Activated naive CD4-positive, alpha-beta T cell treated with anti-CD3 and anti-CD28 coated beads, Interleukin-2, amount 10 ng/mL, durations not matched to agents 7 days and 5 days (primary cell): ENCODE data around the gene CRYBA1.
"Not testable (repeated sequence)": the region's sequence is repeated elsewhere in the genome, so short reads cannot be mapped to it uniquely, and the experiment has no call there.

Source experiments
- CTCF ChIA-PET: fragments of 350-600 bp; sonication (Branson Sonifier 250); formaldehyde crosslinking; loops from one replicate; lab custom pipeline; 2021; ENCODE audit warnings: antibody characterized with exemption; lab: Charles Lee
- DNase-seq: peaks from one replicate; pipeline ENCODE4 v3.0.0-alpha.2; 2020
- H3K27ac Mint-ChIP-seq: one replicate; pipeline ENCODE4 v1.8.0; 2021; ENCODE audit warnings: mild to moderate bottlenecking, moderate library complexity, mixed read lengths
- H3K27me3 Mint-ChIP-seq: one replicate; pipeline ENCODE4 v1.8.0; 2021; ENCODE audit warnings: mild to moderate bottlenecking, mixed read lengths
- H3K36me3 Mint-ChIP-seq: one replicate; pipeline ENCODE4 v1.8.0; 2021; ENCODE audit warnings: mixed read lengths
- H3K4me1 Mint-ChIP-seq: one replicate; pipeline ENCODE4 v1.8.0; 2021; ENCODE audit warnings: mixed read lengths
- H3K4me3 Mint-ChIP-seq: one replicate; pipeline ENCODE4 v1.8.0; 2021; ENCODE audit warnings: mild to moderate bottlenecking, moderate library complexity, mixed read lengths
- H3K9me3 Mint-ChIP-seq: one replicate; pipeline ENCODE4 v1.8.0; 2021; ENCODE audit warnings: mixed read lengths

CRYBA1 gene, protein sequence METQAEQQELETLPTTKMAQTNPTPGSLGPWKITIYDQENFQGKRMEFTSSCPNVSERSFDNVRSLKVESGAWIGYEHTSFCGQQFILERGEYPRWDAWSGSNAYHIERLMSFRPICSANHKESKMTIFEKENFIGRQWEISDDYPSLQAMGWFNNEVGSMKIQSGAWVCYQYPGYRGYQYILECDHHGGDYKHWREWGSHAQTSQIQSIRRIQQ

DNA sequence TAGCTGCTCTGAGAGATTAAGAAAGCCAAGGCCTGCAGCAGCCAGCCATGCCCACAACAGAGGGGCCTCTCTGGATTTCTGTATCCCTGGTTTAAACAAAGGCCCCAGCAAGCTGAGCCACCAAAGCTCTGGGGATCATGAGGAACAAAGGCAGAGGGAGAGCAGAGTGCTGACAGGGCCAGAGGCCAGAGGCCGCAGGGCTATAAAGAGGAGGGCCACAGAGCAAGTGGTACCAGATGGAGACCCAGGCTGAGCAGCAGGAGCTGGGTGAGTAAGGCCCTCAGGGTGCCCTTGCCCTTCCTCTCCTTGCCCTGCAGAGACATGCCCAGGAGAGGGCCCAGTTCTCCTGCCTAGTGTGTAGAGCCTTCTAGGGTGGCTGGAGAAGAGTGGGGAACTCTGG lies at the start of gene CRYBA1:
Gene CRYBA1, plus strand, starts transcription at position 232 of the 400 bp plus-strand sequence. Its CDS starts 5 bp downstream, at position 237.
- Mint-ChIP-seq H3K27me3 (no peaks in the 10 kb centered on the region), H3K27ac (no peak within 1 kb of the TSS), H3K9me3 (no peaks in the 10 kb centered on the region), H3K4me3 (no peak within 1 kb of the TSS), H3K4me1 (no peaks in the 10 kb centered on the region), H3K36me3 (no peaks in the 10 kb centered on the region)
- CTCF ChIA-PET, result interaction anchor here (0.9 to 1.0 kb wide), 2 partner anchors 11 to 122 kb away, joined by 3 read pairs; no protein-coding TSS in a partner anchor
- no peak for DNase-seq

DNA sequence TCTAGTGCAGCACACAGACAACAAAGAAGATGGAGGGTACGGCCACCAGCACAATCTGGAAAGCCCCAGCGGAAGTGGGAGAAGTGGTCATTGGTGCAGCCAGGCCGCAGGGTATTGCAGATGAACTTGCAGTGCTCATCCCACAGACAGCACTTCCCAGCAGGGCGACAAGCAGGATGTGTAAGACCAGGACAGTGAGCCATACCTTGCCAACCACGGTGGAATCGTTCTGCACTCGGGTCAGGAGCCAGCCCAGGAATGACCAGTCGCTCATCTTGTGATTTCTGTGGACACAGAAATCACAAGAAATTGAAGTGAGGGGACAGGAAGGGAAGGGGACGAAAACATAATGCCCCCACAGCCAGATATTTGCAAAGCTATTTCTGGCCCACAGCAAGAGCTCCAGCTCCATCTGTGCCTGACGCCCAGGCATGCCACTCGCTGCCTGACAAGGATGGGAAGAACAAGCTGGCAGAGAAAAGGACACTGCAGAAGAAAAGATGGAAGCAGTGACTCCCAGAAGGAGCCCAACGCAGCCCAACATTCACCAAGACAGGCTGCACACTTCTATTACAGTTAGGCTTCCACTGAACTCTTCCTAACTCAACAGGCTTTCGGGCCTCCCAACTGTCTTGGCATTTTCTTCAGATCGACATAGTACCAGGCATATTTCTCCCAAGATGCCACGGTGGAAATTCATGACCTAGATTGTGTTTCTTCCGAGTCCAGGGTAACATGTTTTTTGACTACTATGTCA lies 49.0 kb upstream of the CRYBA1 start:
- H3K4me3 Mint-ChIP-seq, result no peak overlapping the region
- no peak for DNase-seq
- H3K27ac Mint-ChIP-seq, result no peak overlapping the region
- H3K4me1 Mint-ChIP-seq, result peaks cover 4% of the 10 kb centered on the region
- CTCF ChIA-PET, result interaction anchor here (1.0 to 2.5 kb wide), 3 partner anchors 17 to 45 kb away, joined by 3 to 9 read pairs (median 3); partner anchors contain the start of gene MYO18A
- H3K36me3 Mint-ChIP-seq, result no peaks in the 10 kb centered on the region
- peaks cover 22% of the 10 kb centered on the region for H3K27me3 Mint-ChIP-seq
- no peaks in the 10 kb centered on the region for H3K9me3 Mint-ChIP-seq

DNA sequence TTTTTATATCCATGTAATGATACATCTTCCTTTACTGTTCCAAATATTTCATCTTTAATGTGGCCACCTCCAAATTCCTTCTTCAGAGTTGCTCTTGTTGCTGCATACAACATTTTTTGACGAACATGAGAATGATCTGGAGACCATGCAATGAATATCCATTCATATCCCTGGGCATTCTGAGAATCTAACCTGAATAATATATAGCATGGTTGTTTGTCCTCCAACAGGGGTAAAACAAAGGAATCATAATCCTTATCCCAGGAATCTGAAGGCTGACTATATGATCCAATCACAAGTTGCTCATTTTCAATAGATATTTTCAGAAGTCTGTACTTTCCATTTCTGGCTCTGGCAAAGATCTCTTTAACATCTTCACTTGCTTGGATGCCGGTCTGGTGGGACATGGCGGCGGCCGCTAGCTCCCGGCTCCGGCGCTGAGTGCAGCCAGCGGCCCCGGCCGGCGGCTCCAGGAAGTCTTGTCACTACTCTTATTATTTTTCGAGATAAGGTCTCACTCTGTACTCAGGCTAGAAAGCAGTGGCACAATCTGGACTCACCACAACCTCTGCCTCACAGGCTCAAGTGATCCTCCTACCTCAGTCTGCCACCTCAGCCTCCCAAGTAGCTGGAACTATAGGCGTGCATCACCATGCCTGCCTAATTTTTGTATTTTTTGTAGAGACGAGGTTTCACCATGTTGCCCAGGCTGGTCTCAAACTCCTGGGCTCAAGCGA lies 42.4 kb upstream of the CRYBA1 start:
- not testable (repeated sequence) for DNase-seq, H3K36me3 Mint-ChIP-seq, H3K4me1 Mint-ChIP-seq, H3K27ac Mint-ChIP-seq, H3K4me3 Mint-ChIP-seq, H3K9me3 Mint-ChIP-seq
- CTCF ChIA-PET, result interaction anchor here (1.2 kb wide), 1 partner anchor 15 kb away, joined by 3 read pairs; no protein-coding TSS in a partner anchor
- peaks cover 25% of the 10 kb centered on the region for H3K27me3 Mint-ChIP-seq

DNA sequence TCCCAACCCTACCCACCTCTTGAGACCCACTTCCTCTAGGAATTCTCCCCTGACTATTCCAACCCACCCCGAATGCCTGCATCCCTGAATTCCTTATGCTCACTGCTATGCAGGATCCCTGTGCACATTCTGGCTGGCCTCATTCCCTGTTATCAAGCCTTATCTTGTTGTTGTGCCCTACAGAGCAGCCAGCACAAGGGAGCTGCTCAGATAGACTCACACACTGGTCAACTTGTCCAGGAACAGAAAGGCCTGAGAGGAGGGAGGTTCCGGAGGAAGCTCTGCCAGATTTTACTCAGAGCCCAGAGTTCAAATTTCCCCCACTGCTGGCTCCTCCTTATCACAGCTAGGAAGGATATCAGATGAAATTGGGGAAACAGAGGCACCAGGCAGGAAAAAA lies 41.6 kb upstream of the CRYBA1 start:
- CTCF ChIA-PET, result interaction anchor here (0.5 to 0.9 kb wide), 2 partner anchors 46 to 81 kb away, joined by 3 to 4 read pairs; no protein-coding TSS in a partner anchor
- Mint-ChIP-seq H3K4me3 (no peak overlapping the region), H3K27ac (no peak overlapping the region), H3K9me3 (no peaks in the 10 kb centered on the region), H3K4me1 (no peaks in the 10 kb centered on the region), H3K27me3 (peaks cover 25% of the 10 kb centered on the region), H3K36me3 (no peaks in the 10 kb centered on the region)
- no peak for DNase-seq

DNA sequence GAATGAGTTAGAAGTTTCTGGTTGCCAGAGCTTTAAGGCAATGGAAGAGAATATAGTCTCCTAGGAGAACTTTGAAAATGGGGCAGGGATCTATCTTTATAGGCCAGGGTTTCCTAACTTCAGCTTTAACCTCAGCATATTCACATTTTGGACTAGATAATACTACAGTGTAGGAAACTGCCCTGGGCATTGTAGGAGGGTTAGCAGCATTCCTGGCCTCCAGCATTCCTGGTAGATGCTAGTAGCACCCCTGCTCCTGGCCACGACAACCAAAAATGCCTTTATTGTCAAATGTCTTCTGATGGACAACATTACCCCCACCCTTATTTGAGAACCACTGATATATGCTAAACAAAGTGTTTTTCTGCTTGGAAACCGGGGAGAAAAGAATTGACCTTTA lies 38.7 kb upstream of the CRYBA1 start:
- Mint-ChIP-seq H3K27me3 (peaks cover 19% of the 10 kb centered on the region), H3K9me3 (no peaks in the 10 kb centered on the region), H3K27ac (no peak overlapping the region), H3K36me3 (no peaks in the 10 kb centered on the region), H3K4me1 (peaks cover under 1% of the 10 kb centered on the region), H3K4me3 (no peak overlapping the region)
- CTCF ChIA-PET, result interaction anchor here (1.5 to 4.7 kb wide), 3 partner anchors 12 to 59 kb away, joined by 4 to 26 read pairs (median 5); no protein-coding TSS in a partner anchor
- DNase-seq, result no peak

DNA sequence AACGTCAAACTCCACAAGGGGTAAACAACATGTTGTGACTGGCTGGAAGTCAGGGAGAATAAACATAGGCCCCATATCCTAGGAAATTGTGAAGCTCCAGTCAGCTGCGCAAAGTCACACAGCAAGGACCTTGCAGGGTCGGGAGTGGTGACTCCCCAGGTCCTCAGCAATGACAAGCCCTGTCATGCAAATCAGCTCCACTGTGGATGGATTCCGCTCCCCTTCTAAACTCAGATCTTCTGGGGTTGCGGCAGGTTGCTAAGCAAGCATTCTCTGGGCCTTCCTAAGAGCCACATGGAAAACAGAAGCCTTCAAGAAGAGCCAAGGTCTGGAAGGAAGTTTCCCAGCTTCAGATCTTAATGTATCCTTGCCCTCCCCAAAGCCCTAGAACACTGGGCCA lies 37.6 kb upstream of the CRYBA1 start:
- DNase-seq, result no peak
- no peaks in the 10 kb centered on the region for H3K36me3 Mint-ChIP-seq
- CTCF ChIA-PET, result interaction anchor here (4.7 kb wide), 1 partner anchor 11 kb away, joined by 26 read pairs; no protein-coding TSS in a partner anchor
- H3K9me3 Mint-ChIP-seq, result no peaks in the 10 kb centered on the region
- peaks cover 2% of the 10 kb centered on the region for H3K4me1 Mint-ChIP-seq
- peaks cover 18% of the 10 kb centered on the region for H3K27me3 Mint-ChIP-seq
- H3K4me3 Mint-ChIP-seq, result no peak overlapping the region
- H3K27ac Mint-ChIP-seq, result no peak overlapping the region

DNA sequence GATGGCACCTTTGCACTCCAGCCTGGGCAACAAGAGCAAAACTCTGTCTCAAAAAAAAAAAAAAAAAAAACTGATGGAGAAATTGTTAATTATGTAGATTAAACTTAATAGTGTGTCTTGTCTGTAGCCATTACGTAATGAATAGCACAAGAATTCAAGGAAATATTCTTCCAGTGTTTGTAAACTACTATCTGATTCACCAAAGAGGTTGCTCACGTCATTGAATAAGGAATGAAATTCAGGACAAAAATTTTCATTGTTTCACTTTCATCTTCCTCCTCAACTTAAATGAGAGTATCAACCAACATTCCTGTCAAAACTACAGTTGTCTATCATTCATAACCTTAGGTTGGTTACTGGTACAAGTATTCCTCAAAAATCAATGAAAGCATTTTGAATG lies 35.8 kb upstream of the CRYBA1 start:
- H3K27me3 Mint-ChIP-seq, result peaks cover 8% of the 10 kb centered on the region
- H3K4me1 Mint-ChIP-seq, result peaks cover 2% of the 10 kb centered on the region
- DNase-seq, result no peak
- H3K27ac Mint-ChIP-seq, result no peak overlapping the region
- H3K36me3 Mint-ChIP-seq, result no peaks in the 10 kb centered on the region
- CTCF ChIA-PET, result no interaction called here
- no peaks in the 10 kb centered on the region for H3K9me3 Mint-ChIP-seq
- H3K4me3 Mint-ChIP-seq, result no peak overlapping the region

DNA sequence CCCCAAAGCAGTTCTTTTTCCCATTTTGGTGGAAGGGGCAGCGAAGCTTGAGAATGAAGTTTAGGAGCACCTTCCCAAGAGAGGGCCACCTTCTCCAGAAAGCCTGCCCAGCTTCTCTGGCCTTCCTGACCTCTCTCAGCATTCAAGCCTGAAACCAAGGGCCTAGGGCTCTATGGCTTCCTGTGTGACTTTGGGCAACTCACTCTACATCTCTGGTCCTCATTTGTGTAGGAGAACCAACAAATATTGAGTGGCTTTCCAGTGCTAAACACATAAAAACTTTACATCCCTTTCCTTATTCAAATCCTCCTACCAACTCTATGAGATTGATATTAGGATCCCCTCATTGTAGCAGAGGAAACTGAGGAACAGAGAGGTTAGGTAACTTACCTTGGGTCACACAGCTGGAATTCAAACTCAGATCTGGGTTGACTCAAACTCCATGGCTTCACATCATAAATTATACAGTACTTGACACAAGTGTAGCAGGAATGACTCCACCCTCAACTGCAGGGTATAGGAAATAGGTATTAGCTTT lies 34.5 kb upstream of the CRYBA1 start:
- peaks cover 2% of the 10 kb centered on the region for H3K4me1 Mint-ChIP-seq
- H3K36me3 Mint-ChIP-seq, result no peaks in the 10 kb centered on the region
- H3K27ac Mint-ChIP-seq, result no peak overlapping the region
- H3K4me3 Mint-ChIP-seq, result no peak overlapping the region
- H3K27me3 Mint-ChIP-seq, result peaks cover 15% of the 10 kb centered on the region
- DNase-seq, result no peak
- CTCF ChIA-PET, result interaction anchor here (0.6 to 0.9 kb wide), 2 partner anchors 43 to 104 kb away, joined by 3 to 4 read pairs; no protein-coding TSS in a partner anchor
- no peaks in the 10 kb centered on the region for H3K9me3 Mint-ChIP-seq

DNA sequence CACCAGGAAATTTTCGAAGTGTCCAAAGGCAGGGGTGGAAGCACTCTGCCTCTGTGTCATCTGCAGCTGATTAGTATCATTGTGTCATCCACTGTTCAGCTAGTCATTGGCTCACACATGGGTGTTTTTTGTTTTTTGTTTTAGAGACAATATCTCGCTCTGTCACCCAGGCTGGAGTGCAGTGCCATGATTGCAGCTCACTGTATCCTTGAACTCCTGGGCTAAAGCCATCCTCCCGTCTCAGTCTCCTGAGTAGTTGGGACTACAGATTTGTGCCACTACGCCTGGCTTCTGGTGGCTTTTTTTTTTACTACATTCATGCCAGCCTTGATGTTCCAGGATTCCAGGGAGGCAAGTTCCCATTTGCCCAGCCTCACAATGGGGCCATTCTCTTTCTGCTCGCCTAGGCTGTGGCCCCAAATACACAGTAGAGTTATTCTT lies 34.0 kb upstream of the CRYBA1 start:
- CTCF ChIA-PET, result interaction anchor here (0.6 to 1.0 kb wide), 3 partner anchors 43 to 104 kb away, joined by 3 to 4 read pairs (median 3); no protein-coding TSS in a partner anchor
- Mint-ChIP-seq H3K27me3 (peaks cover 16% of the 10 kb centered on the region), H3K36me3 (no peaks in the 10 kb centered on the region), H3K27ac (no peak overlapping the region), H3K4me1 (peaks cover 2% of the 10 kb centered on the region), H3K9me3 (no peaks in the 10 kb centered on the region), H3K4me3 (no peak overlapping the region)
- no peak for DNase-seq

DNA sequence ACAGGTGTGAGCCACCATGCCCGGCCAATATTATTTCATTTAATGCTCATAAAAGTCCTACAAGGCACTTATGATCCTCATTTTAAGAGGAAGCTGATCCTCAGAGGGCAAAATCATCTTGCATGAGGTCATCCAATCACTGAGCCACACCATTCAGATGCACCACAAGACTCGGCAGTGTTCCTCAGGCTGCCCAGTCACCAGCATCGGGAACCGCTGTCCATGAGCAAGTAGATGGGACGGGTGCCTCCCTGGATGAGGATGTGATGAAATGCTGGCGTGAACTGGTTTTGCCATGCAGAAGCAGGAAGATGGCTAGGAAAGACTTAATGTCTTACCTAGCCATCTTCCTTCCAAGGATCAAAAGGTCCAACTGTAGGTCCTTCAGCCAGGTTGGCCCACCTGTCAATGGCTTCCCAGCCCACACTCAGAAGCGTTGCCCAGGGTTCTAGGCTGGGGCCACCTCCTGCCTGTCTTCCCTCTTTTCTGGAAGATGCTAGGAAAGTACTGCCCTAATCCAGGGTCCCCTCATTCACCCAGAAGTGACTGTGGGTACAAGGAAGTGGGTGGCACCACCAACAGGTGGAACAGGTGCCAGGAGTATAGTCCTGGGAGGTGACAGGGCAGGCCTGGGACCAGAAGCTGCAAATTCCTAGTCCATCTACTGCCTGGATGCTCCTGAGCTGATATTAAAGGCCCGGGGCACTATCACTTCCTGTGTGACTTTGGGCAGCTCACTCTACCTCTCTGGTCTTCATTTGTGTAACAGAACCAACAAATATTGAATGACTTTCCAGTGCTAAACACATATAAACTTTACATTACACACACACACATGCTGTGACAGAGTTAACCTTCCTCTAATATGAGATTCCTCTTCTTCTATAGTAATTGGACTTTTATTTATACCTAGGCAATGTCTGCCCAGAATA lies 32.2 kb upstream of the CRYBA1 start:
- H3K4me3 Mint-ChIP-seq, result no peak overlapping the region
- H3K9me3 Mint-ChIP-seq, result no peaks in the 10 kb centered on the region
- CTCF ChIA-PET, result interaction anchor here (0.7 kb wide), 1 partner anchor 155 kb away, joined by 3 read pairs; no protein-coding TSS in a partner anchor
- H3K27ac Mint-ChIP-seq, result no peak overlapping the region
- H3K27me3 Mint-ChIP-seq, result peaks cover 15% of the 10 kb centered on the region
- DNase-seq, result no peak
- H3K4me1 Mint-ChIP-seq, result peaks cover 5% of the 10 kb centered on the region
- no peaks in the 10 kb centered on the region for H3K36me3 Mint-ChIP-seq

DNA sequence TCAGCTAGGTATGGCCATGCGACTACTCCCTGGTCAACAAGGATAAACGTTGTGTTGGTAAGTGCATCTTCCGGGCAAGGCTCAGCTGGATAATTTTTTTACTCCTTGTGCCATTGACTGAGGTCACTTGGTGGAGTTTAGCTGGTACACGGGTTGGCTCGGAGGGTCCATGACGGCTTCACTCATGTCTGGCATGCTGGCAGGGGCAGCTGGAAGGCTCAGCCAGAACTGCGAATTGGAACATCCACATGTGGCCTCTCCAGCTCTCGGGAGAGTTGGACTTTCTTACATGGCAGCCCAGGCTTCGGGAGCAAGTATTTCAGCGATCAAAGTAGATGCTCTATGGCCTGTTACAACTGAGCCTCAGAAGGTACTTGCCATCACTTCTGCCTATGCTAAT lies 31.5 kb upstream of the CRYBA1 start:
- Mint-ChIP-seq H3K36me3 (no peaks in the 10 kb centered on the region), H3K9me3 (no peaks in the 10 kb centered on the region), H3K27me3 (peaks cover 15% of the 10 kb centered on the region), H3K27ac (no peak overlapping the region), H3K4me1 (peaks cover 9% of the 10 kb centered on the region), H3K4me3 (no peak overlapping the region)
- no peak for DNase-seq
- CTCF ChIA-PET, result interaction anchor here (0.6 to 0.7 kb wide), 2 partner anchors 47 to 155 kb away, joined by 3 read pairs; no protein-coding TSS in a partner anchor

DNA sequence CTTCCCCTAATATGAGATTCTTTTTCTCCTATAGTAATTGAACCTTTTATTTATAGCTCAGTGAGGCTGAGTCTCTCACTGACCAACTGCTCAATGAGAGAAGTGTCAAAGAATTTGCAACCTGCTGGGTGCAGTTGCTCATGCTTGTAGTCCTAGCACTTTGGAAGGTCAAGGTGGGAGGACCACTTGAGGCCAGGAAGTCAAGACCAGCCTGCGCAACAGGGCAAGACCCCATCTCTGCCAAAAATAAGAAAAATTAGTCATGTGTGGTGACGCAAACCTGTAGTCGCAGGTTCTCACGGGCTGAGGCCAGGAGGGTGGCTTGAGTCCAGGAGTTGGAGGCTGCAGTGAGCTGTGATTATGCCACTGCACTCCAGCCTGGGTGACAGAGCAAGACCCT lies 30.9 kb upstream of the CRYBA1 start:
- Mint-ChIP-seq H3K4me3 (no peak overlapping the region), H3K27ac (peak overlapping the region; percentile 16), H3K4me1 (peaks cover 9% of the 10 kb centered on the region), H3K27me3 (peaks cover 15% of the 10 kb centered on the region), H3K36me3 (no peaks in the 10 kb centered on the region), H3K9me3 (no peaks in the 10 kb centered on the region)
- DNase-seq, result no peak
- CTCF ChIA-PET, result interaction anchor here (0.6 to 5.5 kb wide), 3 partner anchors 47 to 91 kb away, joined by 3 to 130 read pairs (median 59); no protein-coding TSS in a partner anchor
